NCI-H128 (cell line): ENCODE results near the gene ADRM1.

Experiments
- DNase-seq: peaks from one replicate; lab custom pipeline; 2025; ENCODE audit not compliant: unreplicated experiment; lab: John Stamatoyannopoulos, UW

ADRM1 gene

GRCh38 chr20:62323146-62323979 lies 20.6 kb downstream of the ADRM1 start:
- DNase-seq: no peak

- DNase-seq: no peak
Measured at GRCh38 chr20:62323980-62324906, 21.4 kb downstream of the ADRM1 start.

- no peak for DNase-seq
Measured at GRCh38 chr20:62325172-62325905, 22.5 kb downstream of the ADRM1 start.

GRCh38 chr20:62326559-62326958 lies 23.8 kb downstream of the ADRM1 start:
- no peak for DNase-seq

- DNase-seq: no peak
Measured at GRCh38 chr20:62326959-62327725, 24.3 kb downstream of the ADRM1 start.

GRCh38 chr20:62327726-62328495 lies 25.1 kb downstream of the ADRM1 start:
- DNase-seq: no peak

GRCh38 chr20:62328684-62329388 lies 26.0 kb downstream of the ADRM1 start:
- no peak for DNase-seq

GRCh38 chr20:62329389-62330377 lies 26.9 kb downstream of the ADRM1 start:
- DNase-seq: no peak

- no peak for DNase-seq
Measured at GRCh38 chr20:62330576-62331317, 27.9 kb downstream of the ADRM1 start.

- DNase-seq: no peak
Measured at GRCh38 chr20:62331347-62331746, 28.6 kb downstream of the ADRM1 start.

- no peak for DNase-seq
Measured at GRCh38 chr20:62332421-62332820, 29.6 kb downstream of the ADRM1 start.

GRCh38 chr20:62332989-62333819 lies 30.4 kb downstream of the ADRM1 start:
- DNase-seq: no peak

- DNase-seq: no peak
Measured at GRCh38 chr20:62333820-62334595, 31.2 kb downstream of the ADRM1 start.

- DNase-seq: no peak
Measured at GRCh38 chr20:62334881-62335280, 32.1 kb downstream of the ADRM1 start.

- DNase-seq: no peak
Measured at GRCh38 chr20:62335532-62335931, 32.7 kb downstream of the ADRM1 start.

- DNase-seq: no peak
Measured at GRCh38 chr20:62336329-62336728, 33.5 kb downstream of the ADRM1 start.
